Mucosa of descending colon (tissue), 3 donors: ENCODE data around the gene FPGS. TPM values are rescaled to one million over a fixed set of nuclear protein-coding genes. Genes with fewer than 3 reads are reported as not detected.

ENCODE experiments used
- ATAC-seq: fragments of 200-7000 bp; cut with Tn5 transposase; one replicate; pipeline ENCODE4 v1.9.1; 2020; ENCODE audit warnings: mild to moderate bottlenecking, moderate library complexity
- DNase-seq, 3 donors: peaks; one replicate each; pipeline ENCODE4 v3.0.0-alpha.2; 2020
- H3K36me3 ChIP-seq: fragments of 200-600 bp; one replicate; pipeline ENCODE4 v1.8.0; 2021; ENCODE audit warnings: low read depth, mild to moderate bottlenecking
- H3K4me1 ChIP-seq: fragments of 200-600 bp; one replicate; pipeline ENCODE4 v1.8.0; 2021; ENCODE audit warnings: low read depth, mild to moderate bottlenecking
- H3K4me3 ChIP-seq: fragments of 200-600 bp; one replicate; pipeline ENCODE4 v1.8.0; 2021; ENCODE audit warnings: mild to moderate bottlenecking
- H3K9me3 ChIP-seq: fragments of 200-600 bp; one replicate; pipeline ENCODE4 v1.8.0; 2021; ENCODE audit warnings: mild to moderate bottlenecking
- intact Hi-C, 2 donors: fragments of 100-400 bp; cut with DNase I in 1 of 2; cut with micrococcal nuclease in 1 of 2; formaldehyde crosslinking; loops; one replicate each; pipeline versions ENCODE4 v1.11.0 to v1.11.1; 2022; cut with DNase I, micrococcal nuclease
- total RNA-seq, 3 donors: library from RNA; stranded (reverse); fragmentation: NEBNext Ultra II Directional in 2 of 3; extraction: Animal tissue kit (Norgen Biotek cat#: 25700) in 2 of 3; gene quantifications; one replicate each; pipeline versions ENCODE4 v1.2.1 to v1.2.4, GENCODE V29; 2021 to 2023
- TF ChIP-seq, protein P1 (sequence below): fragments of 200-600 bp; IDR thresholded peaks from one replicate; pipeline ENCODE4 v1.8.0; 2022; ENCODE audit warnings: antibody characterized with exemption, mild to moderate bottlenecking
- donor health status: DM: no; HTN: no; CAD: no; lungs with moderate emphysema.
- donor health status: DM: no; HTN: no; CAD: no.
- donor health status: DM: no; HTN: yes; CAD: no.

The FPGS gene
- total RNA-seq, 3 donors from 2014 or later, result 41.0 to 46.5 (median 41.3) TPM

DNA sequence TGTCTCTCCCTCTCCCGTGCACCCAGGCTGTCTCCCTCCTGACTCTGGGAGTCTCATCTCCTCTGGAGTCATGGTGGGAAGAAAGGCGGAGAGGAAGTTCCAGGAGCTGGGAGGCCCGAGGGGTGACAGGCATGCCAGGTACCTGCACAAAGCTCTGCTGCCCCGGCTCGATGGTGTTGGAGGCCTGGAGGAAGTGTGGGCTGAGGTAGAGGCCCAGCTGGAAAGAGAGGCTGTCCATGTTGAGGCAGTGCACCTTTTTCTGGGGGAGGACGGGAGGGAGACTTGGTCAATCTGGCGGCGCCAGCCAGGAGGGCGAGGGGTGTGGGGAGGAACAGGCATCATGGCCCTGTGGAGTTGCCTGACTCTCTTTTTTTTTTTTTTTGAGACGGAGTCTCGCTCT, 15.9 kb downstream of the FPGS start:
- intact Hi-C loops, result no loop called here
- H3K9me3 ChIP-seq, result no peaks in the 10 kb centered on the region
- H3K4me1 ChIP-seq, result no peaks in the 10 kb centered on the region
- ATAC-seq (no peak), DNase-seq (no peak)
- no peak overlapping the region for H3K4me3 ChIP-seq
- H3K36me3 ChIP-seq, result no peaks in the 10 kb centered on the region
- TF ChIP-seq, protein P1, sequence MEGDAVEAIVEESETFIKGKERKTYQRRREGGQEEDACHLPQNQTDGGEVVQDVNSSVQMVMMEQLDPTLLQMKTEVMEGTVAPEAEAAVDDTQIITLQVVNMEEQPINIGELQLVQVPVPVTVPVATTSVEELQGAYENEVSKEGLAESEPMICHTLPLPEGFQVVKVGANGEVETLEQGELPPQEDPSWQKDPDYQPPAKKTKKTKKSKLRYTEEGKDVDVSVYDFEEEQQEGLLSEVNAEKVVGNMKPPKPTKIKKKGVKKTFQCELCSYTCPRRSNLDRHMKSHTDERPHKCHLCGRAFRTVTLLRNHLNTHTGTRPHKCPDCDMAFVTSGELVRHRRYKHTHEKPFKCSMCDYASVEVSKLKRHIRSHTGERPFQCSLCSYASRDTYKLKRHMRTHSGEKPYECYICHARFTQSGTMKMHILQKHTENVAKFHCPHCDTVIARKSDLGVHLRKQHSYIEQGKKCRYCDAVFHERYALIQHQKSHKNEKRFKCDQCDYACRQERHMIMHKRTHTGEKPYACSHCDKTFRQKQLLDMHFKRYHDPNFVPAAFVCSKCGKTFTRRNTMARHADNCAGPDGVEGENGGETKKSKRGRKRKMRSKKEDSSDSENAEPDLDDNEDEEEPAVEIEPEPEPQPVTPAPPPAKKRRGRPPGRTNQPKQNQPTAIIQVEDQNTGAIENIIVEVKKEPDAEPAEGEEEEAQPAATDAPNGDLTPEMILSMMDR, result no peak

DNA sequence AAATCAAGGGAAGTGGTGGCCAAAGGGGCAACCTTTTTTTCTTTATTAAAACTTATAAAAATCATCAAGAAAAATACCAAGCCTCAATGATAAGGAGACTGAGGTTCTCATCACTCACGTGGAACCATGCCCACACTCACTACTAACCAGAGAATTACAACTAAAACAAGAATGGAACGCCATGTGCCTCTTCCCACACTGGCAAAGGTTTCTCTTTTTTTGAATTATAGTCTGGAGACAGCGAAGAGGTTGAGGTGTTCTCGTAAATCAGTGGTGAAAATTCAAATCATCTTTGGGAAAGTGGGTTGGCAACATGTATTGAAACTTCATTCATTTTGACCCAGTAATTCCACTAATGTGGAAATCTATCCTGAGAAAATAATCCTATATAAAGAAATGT, 19.4 kb downstream of the FPGS start:
- H3K4me3 ChIP-seq, result no peak overlapping the region
- ATAC-seq (no peak), DNase-seq (no peak)
- no peaks in the 10 kb centered on the region for H3K4me1 ChIP-seq
- H3K36me3 ChIP-seq, result no peaks in the 10 kb centered on the region
- H3K9me3 ChIP-seq, result no peaks in the 10 kb centered on the region
- intact Hi-C loops, result no loop called here
- TF ChIP-seq, protein P1, result no peak

DNA sequence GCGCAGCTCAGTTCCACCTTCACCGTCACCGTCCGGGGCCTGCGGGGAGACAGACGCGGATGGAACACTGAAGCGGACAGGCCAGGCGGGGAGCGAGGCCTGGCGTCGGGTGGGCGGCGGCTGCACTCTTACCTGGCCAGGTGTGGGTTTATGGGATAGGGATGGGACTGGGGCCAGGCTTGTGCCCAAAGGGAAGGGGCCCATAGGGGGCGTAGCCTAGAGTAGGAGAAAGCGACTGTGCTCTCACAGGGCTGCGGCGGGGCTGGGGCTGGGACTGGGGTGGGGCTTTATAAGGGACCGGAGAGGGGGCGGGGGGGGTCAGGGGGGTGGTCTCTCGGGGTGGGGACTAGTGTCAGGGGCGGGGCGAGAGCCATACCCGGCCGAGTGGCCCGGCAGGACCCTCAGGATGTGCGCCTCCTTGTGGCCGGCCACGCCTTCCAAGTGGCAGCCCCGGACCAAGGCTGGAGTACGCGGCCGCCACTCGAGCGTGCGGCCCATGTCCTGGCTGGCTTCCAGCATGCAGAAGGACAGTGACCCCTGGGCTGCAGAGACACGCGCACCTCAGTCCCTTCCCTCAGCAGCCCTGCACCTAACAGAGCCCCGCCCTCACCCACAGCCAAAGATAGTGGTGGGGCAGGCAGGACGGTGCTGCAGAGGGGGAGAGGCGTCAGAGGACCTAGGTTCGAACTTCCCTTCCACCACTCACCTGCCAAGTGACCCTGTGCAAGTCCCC, 22.8 kb downstream of the FPGS start:
- ATAC-seq, result peak; percentile 67
- TF ChIP-seq, protein P1, result peak; percentile 10
- Histone ChIP-seq H3K4me1 (no peaks in the 10 kb centered on the region), H3K9me3 (no peaks in the 10 kb centered on the region), H3K36me3 (no peaks in the 10 kb centered on the region), H3K4me3 (no peak overlapping the region)
- peak in 2 of 3 donors; percentile 70 to 73 for DNase-seq
- intact Hi-C loops, result no loop called here

DNA sequence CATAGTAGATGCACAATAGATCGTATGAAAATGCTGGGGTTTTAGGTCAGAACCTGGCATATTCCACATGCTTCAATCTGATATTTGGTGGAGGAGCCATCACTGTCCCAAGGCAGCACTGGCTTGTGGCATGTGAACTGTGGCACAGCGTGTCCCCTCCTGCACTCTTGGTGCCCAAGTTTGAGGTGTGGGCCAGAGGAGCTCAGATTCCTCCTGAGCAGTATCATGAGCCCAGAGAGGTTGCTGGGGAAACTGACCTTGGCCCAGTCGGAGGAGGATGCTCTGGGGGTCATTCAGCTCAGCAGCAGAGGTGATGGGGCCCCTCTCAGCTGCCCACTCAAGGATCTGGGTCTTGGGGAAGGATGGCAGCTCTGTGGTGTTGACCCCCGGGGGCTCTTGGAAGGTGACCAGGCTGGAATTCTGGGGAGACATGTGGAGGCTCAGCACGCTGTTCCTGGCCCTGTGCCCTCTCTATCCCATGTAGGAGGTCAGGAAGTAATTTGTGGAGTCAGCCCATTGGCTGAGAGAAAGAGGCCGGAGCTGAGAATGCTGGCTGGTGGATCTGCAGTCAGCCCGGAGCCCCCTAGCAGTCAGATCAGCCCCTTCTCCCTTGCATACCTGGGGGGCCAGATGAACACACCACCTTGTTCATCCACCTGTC, 23.7 kb downstream of the FPGS start:
- intact Hi-C loops, result no loop called here
- ATAC-seq (no peak), DNase-seq (no peak)
- no peaks in the 10 kb centered on the region for H3K4me1 ChIP-seq
- H3K9me3 ChIP-seq, result no peaks in the 10 kb centered on the region
- H3K4me3 ChIP-seq, result no peak overlapping the region
- no peaks in the 10 kb centered on the region for H3K36me3 ChIP-seq
- TF ChIP-seq, protein P1, result no peak

DNA sequence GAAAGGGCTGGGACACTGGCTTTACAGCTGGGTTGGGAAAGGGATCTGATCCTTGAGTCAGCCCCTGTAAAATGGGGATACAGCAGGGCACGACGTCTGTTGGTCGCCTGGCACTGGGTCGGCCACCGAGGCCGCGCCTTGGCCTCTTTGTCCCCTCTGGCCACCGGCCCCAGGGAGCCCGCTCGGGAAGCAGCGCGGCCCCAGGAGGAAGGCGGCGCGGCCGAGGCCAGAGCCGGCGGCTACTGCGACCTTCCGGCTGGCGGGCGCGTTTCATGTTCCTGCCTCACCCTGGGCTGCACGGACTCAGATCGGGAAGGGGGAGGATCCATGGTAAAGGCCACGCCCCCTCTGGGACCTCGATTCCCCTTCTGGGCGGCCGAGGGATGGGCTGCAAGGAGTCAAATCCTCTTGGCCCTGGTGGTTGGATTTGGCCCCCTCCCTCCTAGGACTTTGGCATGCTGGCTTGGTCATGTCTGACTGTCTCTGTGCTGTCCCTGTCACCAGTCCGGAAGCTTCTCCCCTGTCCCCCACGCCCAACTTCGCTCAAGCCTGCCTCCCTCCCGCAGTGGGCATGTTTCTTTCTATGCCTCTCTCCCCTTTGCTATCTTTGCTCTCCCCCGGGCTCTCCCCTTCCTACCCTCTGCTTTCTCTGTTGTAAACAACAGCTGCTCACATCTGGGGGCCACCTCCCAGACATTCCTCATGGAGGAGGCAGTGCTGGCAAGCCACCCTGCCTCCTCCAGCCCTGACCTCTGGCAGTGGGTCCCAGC, 25.8 kb downstream of the FPGS start:
- DNase-seq (peak; percentile 83 to 86 (median 85)), ATAC-seq (peak; percentile 90)
- Histone ChIP-seq H3K9me3 (no peaks in the 10 kb centered on the region), H3K4me1 (no peaks in the 10 kb centered on the region), H3K36me3 (no peaks in the 10 kb centered on the region), H3K4me3 (no peak overlapping the region)
- intact Hi-C loops, result no loop called here
- TF ChIP-seq, protein P1, result no peak
